H1 (cell line): ENCODE results near the gene ZBTB44. TPM values are rescaled to one million over a fixed set of nuclear protein-coding genes. Genes with fewer than 3 reads are reported as not detected.

Experiments
- PHF8 ChIP-seq: fragments of 200-600 bp; sonication (generic); conservative IDR thresholded peaks from 2 replicates; pipeline ENCODE4 v1.7.1; 2012; ENCODE audit warnings: low read depth, mild to moderate bottlenecking, inconsistent platforms, low read length, moderate library complexity
- polyA plus RNA-seq, 7 experiments: library from polyadenylated mRNA; depleted of rRNA in 3 of 7; stranded (reverse) in 5 of 7; unstranded in 2 of 7; fragments of >200 nt in 5 of 7; fragments of 200-250 nt in 2 of 7; gene quantifications; 1 replicate in 5 of 7; 2 replicates in 1 of 7; 4 replicates in 1 of 7; pipeline versions ENCODE4 v1.2.1 to v1.2.3, GENCODE V29; 2011 to 2013; ENCODE audit warnings: missing spikeins in 2 of 7, mixed read lengths in 2 of 7
- total RNA-seq: library from RNA; stranded (reverse); fragmentation: NEBNext Ultra II Directional; extraction: Animal tissue kit (Norgen Biotek cat#: 25700); gene quantifications from 2 replicates; pipeline ENCODE4 v1.2.1, GENCODE V29; 2021

Gene ZBTB44
- total and polyA plus RNA-seq, 2 of the 8 experiments (the other 6 are each of a cell fraction or from before 2014, with no cell fraction given) = 37.2 to 158 TPM

- no peak for TF ChIP-seq PHF8
- TF ChIP-seq, all 59 proteins: peak for 0
Observed at GRCh38 chr11:130180491-130180890, 134.2 kb downstream of the ZBTB44 start (continued).
